A673 (cell line): ENCODE data around the gene ADGRG2.

Source experiments
- CTCF ChIP-seq: fragments of 300-800, 200-600 bp; sonication (generic); conservative IDR thresholded peaks from 2 replicates; pipeline ENCODE4 v1.5.1; 2017; ENCODE audit warnings: low read depth, mild to moderate bottlenecking, antibody characterized with exemption, low read length, moderate library complexity, mixed read lengths
- EZH2 ChIP-seq: fragments of 200-600 bp; sonication (generic); IDR thresholded peaks from 2 replicates; pipeline ENCODE4 v1.6.1; 2017; ENCODE audit warnings: borderline replicate concordance, low read depth, mild to moderate bottlenecking, mixed read lengths, antibody characterized with exemption, low read length; ENCODE audit not compliant: poor library complexity, severe bottlenecking

DNA sequence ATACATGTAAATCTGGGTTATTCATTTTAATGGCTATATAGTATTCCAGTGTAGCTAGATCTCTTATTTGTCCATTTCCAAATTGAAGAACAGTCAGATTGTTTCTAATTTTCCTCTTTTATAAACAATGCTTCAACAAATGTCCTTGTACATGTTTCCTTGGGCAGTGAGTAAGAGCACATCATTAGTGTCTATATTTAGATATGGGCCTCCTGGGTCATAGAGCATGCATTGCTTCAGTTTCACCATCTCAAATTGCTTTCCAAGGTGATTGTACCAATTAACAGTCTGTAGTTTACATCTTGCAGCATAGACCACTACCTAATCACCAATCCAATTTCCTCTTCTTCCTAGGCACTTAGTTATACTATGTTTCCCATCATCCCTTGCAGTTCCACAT, 151.8 kb downstream of the ADGRG2 start:
- TF ChIP-seq CTCF (no peak), EZH2 (no peak)
